Measurements from ENCODE around the gene TENM3.

TENM3 gene

GRCh38 chr4:182835006-182835740 is 592.0 kb downstream of the TENM3 start:
- no peaks in the 10 kb centered on the region for H3K4me1 ChIP-seq (ENCODE audit: control insufficient read depth, insufficient read depth, low read length)
- H3K9me3 ChIP-seq (ENCODE audit: control insufficient read depth, insufficient read depth, low read length), result no peaks in the 10 kb centered on the region
- H3K36me3 ChIP-seq (ENCODE audit: control insufficient read depth, insufficient read depth, low read length), result no peaks in the 10 kb centered on the region
- no peak overlapping the region for H3K9ac ChIP-seq (ENCODE audit: low read depth, low read length)
- no peak overlapping the region for H3K4me3 ChIP-seq (ENCODE audit: low read depth, low read length)
- no peak overlapping the region for H3K27ac ChIP-seq (ENCODE audit: low read depth, low read length)
- no peaks in the 10 kb centered on the region for H3K27me3 ChIP-seq (ENCODE audit: control insufficient read depth, insufficient read depth, low read length)

- Histone ChIP-seq H3K4me1 (ENCODE audit: control insufficient read depth, insufficient read depth, low read length) (no peaks in the 10 kb centered on the region), H3K36me3 (ENCODE audit: control insufficient read depth, insufficient read depth, low read length) (no peaks in the 10 kb centered on the region), H3K27ac (ENCODE audit: low read depth, low read length) (no peak overlapping the region), H3K4me3 (ENCODE audit: low read depth, low read length) (no peak overlapping the region), H3K27me3 (ENCODE audit: control insufficient read depth, insufficient read depth, low read length) (no peaks in the 10 kb centered on the region), H3K9me3 (ENCODE audit: control insufficient read depth, insufficient read depth, low read length) (no peaks in the 10 kb centered on the region), H3K9ac (ENCODE audit: low read depth, low read length) (no peak overlapping the region)
Measured at GRCh38 chr4:182837831-182838230, 594.6 kb downstream of the TENM3 start.

- Histone ChIP-seq H3K9me3 (ENCODE audit: control insufficient read depth, insufficient read depth, low read length) (no peaks in the 10 kb centered on the region), H3K27me3 (ENCODE audit: control insufficient read depth, insufficient read depth, low read length) (no peaks in the 10 kb centered on the region), H3K36me3 (ENCODE audit: control insufficient read depth, insufficient read depth, low read length) (no peaks in the 10 kb centered on the region), H3K27ac (ENCODE audit: low read depth, low read length) (no peak overlapping the region), H3K4me1 (ENCODE audit: control insufficient read depth, insufficient read depth, low read length) (no peaks in the 10 kb centered on the region), H3K4me3 (ENCODE audit: low read depth, low read length) (no peak overlapping the region), H3K9ac (ENCODE audit: low read depth, low read length) (no peak overlapping the region)
Measured at GRCh38 chr4:182838535-182838934, 595.3 kb downstream of the TENM3 start.

DNA sequence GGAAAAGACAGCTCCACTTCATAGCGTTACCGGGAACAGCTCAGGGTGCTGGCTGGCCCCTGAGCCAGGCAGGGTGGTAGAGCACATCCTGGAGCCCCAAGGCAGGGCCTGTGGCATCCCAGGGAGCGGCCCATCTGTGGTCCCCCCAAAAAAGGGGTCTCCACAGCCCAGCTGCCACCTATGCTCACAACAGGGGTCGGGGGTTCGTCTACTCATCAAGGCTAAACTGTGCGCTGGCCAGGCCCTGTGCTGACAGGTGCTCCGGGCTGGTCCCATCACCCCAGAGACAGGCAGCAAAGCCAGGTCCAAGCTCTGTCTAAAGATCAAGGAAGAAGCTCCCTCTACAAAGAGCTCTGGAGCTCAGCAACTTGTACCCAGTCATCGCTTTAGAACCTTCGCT is 596.1 kb downstream of the TENM3 start:
- H3K27ac ChIP-seq (ENCODE audit: low read depth, low read length), result no peak overlapping the region
- H3K4me1 ChIP-seq (ENCODE audit: control insufficient read depth, insufficient read depth, low read length), result no peaks in the 10 kb centered on the region
- H3K4me3 ChIP-seq (ENCODE audit: low read depth, low read length), result no peak overlapping the region
- no peak overlapping the region for H3K9ac ChIP-seq (ENCODE audit: low read depth, low read length)
- no peaks in the 10 kb centered on the region for H3K9me3 ChIP-seq (ENCODE audit: control insufficient read depth, insufficient read depth, low read length)
- no peaks in the 10 kb centered on the region for H3K36me3 ChIP-seq (ENCODE audit: control insufficient read depth, insufficient read depth, low read length)
- no peaks in the 10 kb centered on the region for H3K27me3 ChIP-seq (ENCODE audit: control insufficient read depth, insufficient read depth, low read length)

DNA sequence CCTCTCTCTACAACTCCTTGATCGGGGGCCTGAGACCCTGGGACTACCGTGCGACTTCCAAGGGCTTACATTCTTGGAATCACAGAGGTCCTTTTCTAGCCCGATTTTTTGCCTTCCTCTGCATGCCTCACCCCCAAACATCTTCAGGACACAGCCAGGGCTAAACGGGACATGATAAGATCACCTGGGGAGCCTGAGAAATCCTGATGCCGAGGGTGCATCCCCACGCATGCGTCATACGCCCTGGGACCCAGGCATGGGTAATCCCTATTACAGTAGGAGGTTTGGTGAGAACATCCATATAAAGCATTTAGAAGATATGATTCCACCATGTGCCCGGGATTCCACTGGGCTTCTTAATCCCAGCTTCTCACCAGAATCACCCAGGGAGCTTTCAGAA is 596.9 kb downstream of the TENM3 start:
- H3K27ac ChIP-seq (ENCODE audit: low read depth, low read length), result no peak overlapping the region
- H3K27me3 ChIP-seq (ENCODE audit: control insufficient read depth, insufficient read depth, low read length), result no peaks in the 10 kb centered on the region
- no peaks in the 10 kb centered on the region for H3K9me3 ChIP-seq (ENCODE audit: control insufficient read depth, insufficient read depth, low read length)
- H3K36me3 ChIP-seq (ENCODE audit: control insufficient read depth, insufficient read depth, low read length), result no peaks in the 10 kb centered on the region
- no peak overlapping the region for H3K4me3 ChIP-seq (ENCODE audit: low read depth, low read length)
- H3K4me1 ChIP-seq (ENCODE audit: control insufficient read depth, insufficient read depth, low read length), result no peaks in the 10 kb centered on the region
- no peak overlapping the region for H3K9ac ChIP-seq (ENCODE audit: low read depth, low read length)

DNA sequence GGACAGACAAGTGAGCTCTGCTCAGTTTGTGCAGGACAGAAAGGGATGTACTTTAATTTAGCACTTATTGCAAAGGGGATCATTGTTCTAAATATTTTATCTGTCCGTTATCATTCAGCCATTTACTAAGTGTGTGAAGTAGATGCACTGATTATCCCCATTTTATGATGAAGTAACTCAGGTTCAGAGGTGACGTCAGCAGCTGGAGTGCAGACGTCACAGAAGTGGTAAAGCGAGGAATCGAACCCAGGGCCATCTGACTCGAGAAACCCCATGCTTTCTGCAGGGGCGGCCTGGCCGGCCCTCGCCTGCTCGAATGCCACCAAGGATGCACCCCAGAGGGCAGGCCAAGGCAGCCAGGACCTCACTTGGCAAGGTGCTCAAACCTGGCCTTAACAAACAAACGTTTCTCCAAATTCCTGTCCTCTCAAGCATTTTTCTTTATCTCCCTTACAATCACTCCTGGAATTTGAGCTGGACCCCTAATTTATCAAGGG is 599.0 kb downstream of the TENM3 start:
- no peaks in the 10 kb centered on the region for H3K27me3 ChIP-seq (ENCODE audit: control insufficient read depth, insufficient read depth, low read length)
- H3K9ac ChIP-seq (ENCODE audit: low read depth, low read length), result no peak overlapping the region
- H3K4me1 ChIP-seq (ENCODE audit: control insufficient read depth, insufficient read depth, low read length), result no peaks in the 10 kb centered on the region
- no peak overlapping the region for H3K27ac ChIP-seq (ENCODE audit: low read depth, low read length)
- no peaks in the 10 kb centered on the region for H3K9me3 ChIP-seq (ENCODE audit: control insufficient read depth, insufficient read depth, low read length)
- no peak overlapping the region for H3K4me3 ChIP-seq (ENCODE audit: low read depth, low read length)
- H3K36me3 ChIP-seq (ENCODE audit: control insufficient read depth, insufficient read depth, low read length), result no peaks in the 10 kb centered on the region

DNA sequence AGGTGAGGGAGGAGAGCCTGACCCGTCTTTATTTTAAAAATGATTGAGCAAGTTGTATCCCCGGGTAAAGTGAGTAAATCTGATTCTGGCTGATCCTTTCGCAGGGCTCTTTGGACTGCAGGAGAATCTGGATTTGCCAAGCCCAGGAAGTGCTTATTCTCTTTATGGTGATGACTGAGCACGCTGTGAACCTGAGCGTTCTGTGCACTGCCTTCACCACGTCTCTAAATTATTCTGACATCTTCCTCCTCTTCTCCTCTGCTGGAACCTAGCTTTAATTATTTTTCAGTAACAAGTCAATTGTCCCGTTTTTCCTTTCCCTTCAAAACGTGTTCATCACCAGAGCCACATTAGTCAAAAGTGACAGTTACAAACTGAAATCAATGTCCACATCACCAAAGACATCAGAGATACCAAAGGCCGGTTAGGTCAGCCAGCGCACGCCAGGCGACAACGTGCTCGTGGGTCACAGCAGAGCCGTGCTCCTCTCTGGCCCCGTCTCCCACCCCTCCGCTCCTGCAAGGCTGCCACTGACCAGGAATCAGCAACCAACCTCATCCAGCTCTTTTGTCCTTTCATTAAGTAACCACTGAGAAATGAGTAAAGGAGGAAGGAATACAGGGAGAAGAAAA is 599.7 kb downstream of the TENM3 start:
- Histone ChIP-seq H3K4me3 (ENCODE audit: low read depth, low read length) (no peak overlapping the region), H3K4me1 (ENCODE audit: control insufficient read depth, insufficient read depth, low read length) (no peaks in the 10 kb centered on the region), H3K27me3 (ENCODE audit: control insufficient read depth, insufficient read depth, low read length) (no peaks in the 10 kb centered on the region), H3K27ac (ENCODE audit: low read depth, low read length) (no peak overlapping the region), H3K9me3 (ENCODE audit: control insufficient read depth, insufficient read depth, low read length) (no peaks in the 10 kb centered on the region), H3K9ac (ENCODE audit: low read depth, low read length) (no peak overlapping the region), H3K36me3 (ENCODE audit: control insufficient read depth, insufficient read depth, low read length) (no peaks in the 10 kb centered on the region)

DNA sequence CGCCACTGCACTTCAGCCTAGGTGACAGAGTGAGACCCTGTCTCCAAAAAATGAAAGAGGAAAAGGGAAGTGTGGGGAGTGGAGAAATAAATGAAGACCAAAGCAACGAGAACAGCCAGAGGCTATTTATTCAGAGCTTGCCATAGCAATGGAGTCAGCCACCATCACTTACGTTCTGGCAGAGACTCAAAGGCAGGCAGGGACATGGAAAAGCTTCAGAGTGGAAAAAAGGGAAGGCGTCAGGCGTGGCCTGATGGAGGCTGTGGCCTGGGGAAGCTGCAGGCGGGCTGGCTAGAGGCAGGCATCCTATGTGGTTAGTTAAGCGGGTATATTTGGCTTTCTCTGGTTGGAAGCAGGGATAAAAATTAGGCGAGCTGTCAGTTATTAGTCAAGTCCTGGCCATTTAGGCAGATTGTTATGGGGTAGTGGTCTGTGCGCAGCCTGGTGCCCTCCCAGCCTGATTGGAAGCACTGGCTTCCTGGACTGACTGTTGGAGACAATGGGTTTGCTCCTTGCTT is 600.7 kb downstream of the TENM3 start:
- no peaks in the 10 kb centered on the region for H3K9me3 ChIP-seq (ENCODE audit: control insufficient read depth, insufficient read depth, low read length)
- no peaks in the 10 kb centered on the region for H3K4me1 ChIP-seq (ENCODE audit: control insufficient read depth, insufficient read depth, low read length)

DNA sequence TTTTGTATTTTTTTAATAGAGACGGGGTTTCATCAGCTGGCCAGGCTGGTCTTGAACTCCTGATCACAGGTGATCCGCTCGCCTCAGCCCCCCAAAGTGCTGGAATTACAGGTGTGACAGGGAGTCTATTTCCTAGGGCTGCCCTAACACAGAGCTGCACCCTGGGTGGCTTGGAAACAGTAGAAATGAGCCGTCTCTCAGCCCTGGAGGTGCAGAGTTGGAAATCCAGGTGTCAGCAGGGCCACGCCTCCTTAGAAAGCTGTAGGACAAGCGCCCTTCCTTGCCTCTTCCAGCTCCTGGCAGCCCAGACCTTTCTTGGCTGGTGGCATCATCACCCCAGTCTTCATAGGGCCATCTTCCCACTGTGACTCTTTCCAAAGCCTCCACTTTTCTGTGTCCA is 602.4 kb downstream of the TENM3 start:
- Histone ChIP-seq H3K4me1 (ENCODE audit: control insufficient read depth, insufficient read depth, low read length) (no peaks in the 10 kb centered on the region), H3K4me3 (ENCODE audit: low read depth, low read length) (no peak overlapping the region), H3K36me3 (ENCODE audit: control insufficient read depth, insufficient read depth, low read length) (no peaks in the 10 kb centered on the region), H3K9ac (ENCODE audit: low read depth, low read length) (no peak overlapping the region), H3K27me3 (ENCODE audit: control insufficient read depth, insufficient read depth, low read length) (no peaks in the 10 kb centered on the region), H3K27ac (ENCODE audit: low read depth, low read length) (no peak overlapping the region), H3K9me3 (ENCODE audit: control insufficient read depth, insufficient read depth, low read length) (no peaks in the 10 kb centered on the region)

More for the DNA sequence above, 600.7 kb downstream of the TENM3 start:
- no peak overlapping the region for H3K9ac ChIP-seq (ENCODE audit: low read depth, low read length)
- H3K27me3 ChIP-seq (ENCODE audit: control insufficient read depth, insufficient read depth, low read length), result no peaks in the 10 kb centered on the region
- H3K4me3 ChIP-seq (ENCODE audit: low read depth, low read length), result no peak overlapping the region
- H3K27ac ChIP-seq (ENCODE audit: low read depth, low read length), result no peak overlapping the region
- H3K36me3 ChIP-seq (ENCODE audit: control insufficient read depth, insufficient read depth, low read length), result no peaks in the 10 kb centered on the region

- Histone ChIP-seq H3K9me3 (ENCODE audit: control insufficient read depth, insufficient read depth, low read length) (no peaks in the 10 kb centered on the region), H3K4me1 (ENCODE audit: control insufficient read depth, insufficient read depth, low read length) (no peaks in the 10 kb centered on the region), H3K4me3 (ENCODE audit: low read depth, low read length) (no peak overlapping the region), H3K9ac (ENCODE audit: low read depth, low read length) (no peak overlapping the region), H3K27ac (ENCODE audit: low read depth, low read length) (no peak overlapping the region), H3K36me3 (ENCODE audit: control insufficient read depth, insufficient read depth, low read length) (no peaks in the 10 kb centered on the region), H3K27me3 (ENCODE audit: control insufficient read depth, insufficient read depth, low read length) (no peaks in the 10 kb centered on the region)
Measured at GRCh38 chr4:182846036-182846435, 602.8 kb downstream of the TENM3 start.
